AG09319 (cell line): ENCODE data around the gene STX5.
A peak's percentile ranks its signal among the peaks of the same experiment; 100 is the strongest.

Source experiments
- DNase-seq: peaks from one replicate; pipeline ENCODE4 v3.0.0-alpha.2; 2010; ENCODE audit warnings: low read depth; ENCODE audit errors: extremely low read depth
- TF ChIP-seq, protein P1 (sequence below): IDR thresholded peaks from 2 replicates; pipeline ENCODE4 v1.5.1; 2011; ENCODE audit warnings: low read depth, mild to moderate bottlenecking, inconsistent platforms, low read length, moderate library complexity

STX5 gene

DNA sequence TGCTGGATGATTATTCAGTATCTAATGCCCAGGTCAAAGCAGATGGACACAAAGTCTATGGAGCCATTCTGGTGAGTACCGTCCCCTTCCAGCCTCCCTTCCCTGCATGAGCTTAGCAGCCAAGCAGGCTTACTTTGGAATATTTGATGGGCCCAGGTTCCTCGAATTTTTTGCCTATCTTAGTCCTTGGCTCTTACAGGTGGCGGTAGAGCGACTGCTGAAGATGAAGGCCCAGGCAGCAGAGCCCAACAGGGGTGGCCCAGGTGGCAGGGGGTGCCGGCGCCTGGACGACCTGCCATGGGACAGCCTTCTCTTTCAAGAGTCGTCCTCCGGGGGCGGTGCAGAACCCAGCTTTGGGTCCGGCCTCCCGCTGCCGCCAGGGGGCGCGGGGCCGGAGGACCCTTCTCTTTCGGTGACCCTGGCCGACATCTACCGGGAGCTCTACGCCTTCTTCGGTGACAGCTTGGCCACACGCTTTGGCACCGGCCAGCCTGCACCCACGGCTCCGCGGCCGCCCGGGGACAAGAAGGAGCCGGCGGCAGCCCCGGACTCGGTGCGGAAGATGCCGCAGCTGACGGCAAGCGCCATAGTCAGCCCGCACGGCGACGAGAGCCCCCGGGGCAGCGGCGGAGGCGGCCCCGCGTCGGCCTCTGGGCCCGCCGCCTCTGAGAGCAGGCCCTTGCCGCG, 45.4 kb downstream of the STX5 start:
- DNase-seq = peak; percentile 52
- TF ChIP-seq, protein P1, sequence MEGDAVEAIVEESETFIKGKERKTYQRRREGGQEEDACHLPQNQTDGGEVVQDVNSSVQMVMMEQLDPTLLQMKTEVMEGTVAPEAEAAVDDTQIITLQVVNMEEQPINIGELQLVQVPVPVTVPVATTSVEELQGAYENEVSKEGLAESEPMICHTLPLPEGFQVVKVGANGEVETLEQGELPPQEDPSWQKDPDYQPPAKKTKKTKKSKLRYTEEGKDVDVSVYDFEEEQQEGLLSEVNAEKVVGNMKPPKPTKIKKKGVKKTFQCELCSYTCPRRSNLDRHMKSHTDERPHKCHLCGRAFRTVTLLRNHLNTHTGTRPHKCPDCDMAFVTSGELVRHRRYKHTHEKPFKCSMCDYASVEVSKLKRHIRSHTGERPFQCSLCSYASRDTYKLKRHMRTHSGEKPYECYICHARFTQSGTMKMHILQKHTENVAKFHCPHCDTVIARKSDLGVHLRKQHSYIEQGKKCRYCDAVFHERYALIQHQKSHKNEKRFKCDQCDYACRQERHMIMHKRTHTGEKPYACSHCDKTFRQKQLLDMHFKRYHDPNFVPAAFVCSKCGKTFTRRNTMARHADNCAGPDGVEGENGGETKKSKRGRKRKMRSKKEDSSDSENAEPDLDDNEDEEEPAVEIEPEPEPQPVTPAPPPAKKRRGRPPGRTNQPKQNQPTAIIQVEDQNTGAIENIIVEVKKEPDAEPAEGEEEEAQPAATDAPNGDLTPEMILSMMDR = no peak; the same call in none of the 2 replicates

DNA sequence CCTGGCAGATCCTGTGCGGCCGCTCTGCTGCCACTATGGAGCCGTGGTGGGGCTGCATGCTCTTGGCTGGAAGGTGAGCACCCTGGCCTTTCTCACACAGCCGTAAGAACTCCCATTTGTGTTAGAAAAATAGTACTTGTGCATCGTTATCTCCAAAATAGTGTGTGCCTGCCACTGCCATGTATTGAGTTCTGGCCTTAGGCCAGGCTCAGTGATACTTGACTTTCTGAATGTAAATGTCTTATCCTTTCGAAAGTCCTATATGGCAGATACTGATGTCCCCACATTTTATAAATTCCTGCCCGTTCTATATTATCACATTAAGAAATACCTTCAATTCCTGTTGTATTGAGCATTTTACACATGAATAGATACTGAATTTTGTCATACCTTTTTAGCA, 49.1 kb downstream of the STX5 start:
- TF ChIP-seq, protein P1 = no peak
- no peak for DNase-seq

DNA sequence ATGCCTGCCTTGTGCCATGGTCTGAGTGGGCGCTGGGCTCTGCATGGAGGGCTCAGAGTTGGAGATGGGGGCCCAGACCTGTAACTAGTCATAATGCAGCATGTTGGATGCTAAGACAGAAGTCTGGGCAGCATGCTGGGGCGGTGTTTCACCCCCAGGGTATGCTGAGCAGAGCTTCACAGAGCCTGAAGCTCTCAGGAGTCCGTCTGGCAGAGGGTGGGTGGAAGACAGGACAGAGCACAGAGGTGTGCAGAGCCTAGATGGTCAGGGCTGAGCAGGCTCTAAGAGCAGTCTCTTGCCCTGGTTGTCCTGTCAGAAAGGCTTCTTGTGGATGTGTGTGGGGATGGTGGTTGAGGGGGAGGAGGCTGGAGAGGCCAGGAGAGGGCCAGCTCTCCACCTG, 53.4 kb downstream of the STX5 start:
- TF ChIP-seq, protein P1 = no peak
- DNase-seq = no peak

DNA sequence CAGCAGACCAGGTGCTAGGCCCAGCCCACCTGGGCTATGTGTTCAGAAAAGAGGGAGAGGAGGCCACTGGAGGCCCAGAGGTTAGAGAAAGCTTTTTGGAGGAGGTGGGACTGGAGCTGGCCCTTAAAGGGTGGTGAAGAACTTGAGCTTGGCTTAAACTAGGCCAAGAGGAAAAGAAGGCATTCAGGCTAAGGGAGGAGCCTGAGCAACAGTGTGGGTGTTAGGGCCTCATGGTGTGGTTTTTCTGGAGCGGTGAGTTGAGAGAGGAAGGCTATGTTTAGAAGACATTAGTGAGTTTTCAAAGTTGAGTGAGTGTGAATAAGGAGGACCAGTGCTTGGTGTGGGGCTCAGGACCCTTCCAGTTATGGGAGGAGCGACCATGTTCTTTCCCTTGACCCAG, 54.5 kb downstream of the STX5 start:
- DNase-seq = no peak
- TF ChIP-seq, protein P1 = no peak

DNA sequence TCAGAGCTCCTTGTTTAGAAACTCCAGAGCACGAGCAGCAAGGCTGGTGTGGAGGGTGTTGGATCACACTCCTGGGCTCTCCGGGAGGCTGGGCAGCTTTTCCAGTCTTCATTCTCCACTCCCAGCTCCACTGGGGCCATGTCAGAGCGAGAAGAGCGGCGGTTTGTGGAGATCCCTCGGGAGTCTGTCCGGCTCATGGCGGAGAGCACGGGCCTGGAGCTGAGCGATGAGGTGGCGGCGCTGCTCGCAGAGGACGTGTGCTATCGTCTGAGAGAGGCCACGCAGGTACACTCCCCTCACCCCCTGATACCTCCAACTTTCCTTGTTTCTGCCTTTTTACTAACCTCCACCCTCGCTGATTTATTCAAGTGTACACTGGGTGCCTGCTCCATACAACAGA, 56.2 kb downstream of the STX5 start:
- no peak for DNase-seq
- TF ChIP-seq, protein P1 = no peak

DNA sequence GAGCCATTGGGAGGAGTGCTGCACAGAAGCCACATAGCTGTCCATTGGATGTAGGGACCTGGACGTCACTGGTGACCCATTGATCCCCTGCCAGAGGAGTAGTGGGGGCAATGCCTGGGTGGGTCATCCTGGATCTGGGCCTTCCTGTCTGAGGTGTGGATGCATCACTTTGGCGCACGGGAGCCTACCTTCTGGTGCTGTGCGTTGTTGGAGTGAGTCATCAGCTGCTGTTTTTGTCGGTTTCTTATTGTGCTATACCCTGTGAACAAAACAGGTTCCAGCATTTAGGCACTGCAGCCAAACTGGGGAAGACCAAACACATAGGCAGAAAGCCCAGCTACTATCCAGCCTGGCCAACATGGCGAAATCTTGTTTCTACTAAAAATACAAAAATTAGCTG, 57.4 kb downstream of the STX5 start:
- TF ChIP-seq, protein P1 = no peak
- no peak for DNase-seq

DNA sequence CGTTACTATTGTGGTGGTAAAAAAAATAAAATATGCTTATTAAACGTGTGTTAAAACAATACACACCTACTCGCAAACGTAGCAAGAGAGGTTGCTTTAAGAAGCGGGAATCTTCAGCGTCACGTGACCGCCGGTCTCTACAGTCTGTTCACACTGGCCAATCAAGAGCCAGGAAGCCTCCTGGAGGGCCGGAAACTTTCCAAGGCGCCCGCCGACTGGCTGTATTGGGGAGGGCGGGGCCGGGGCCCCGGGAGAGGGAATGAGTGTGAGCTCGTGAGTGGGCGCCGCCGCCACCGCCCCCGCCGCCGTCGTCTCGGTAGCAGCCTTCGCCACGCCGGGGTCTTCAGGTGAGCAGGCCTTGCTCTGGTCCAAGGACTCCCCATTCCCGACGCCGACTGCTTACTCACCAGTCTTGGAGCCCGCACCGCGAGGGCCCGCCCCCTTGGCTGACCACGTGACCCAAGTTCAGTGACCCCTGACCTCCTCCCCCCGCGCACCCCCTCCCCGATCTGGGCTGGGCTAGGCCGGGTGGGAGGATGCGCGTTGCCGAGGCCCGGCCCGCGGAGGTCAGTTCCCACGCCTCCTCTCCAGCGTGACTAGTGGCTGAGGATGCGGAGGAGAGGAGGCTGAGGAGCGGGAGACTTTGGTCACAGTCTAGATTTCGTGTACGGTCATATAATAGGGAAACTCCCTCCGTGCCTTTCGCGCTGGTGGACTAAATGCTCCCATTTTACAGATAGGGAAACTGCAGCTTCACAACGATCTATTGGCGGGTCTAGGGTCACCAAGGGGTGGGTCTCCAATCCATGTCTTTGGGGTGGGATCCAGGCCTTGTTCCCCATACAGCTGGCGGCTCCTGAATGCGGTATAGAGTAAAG, 60.5 kb downstream of the STX5 start, which contains the start of gene TAF6L:
Gene TAF6L (plus strand): TSS at position 253 of the 878 bp plus-strand sequence. CDS start 4,388 bp downstream, outside the sequence.
- TF ChIP-seq, protein P1 = no peak
- DNase-seq = peak; percentile 84
